Testis (tissue), 2 donors: ENCODE measurements around the gene TMEM135.

Source experiments
- CTCF ChIP-seq, 3 experiments: fragments of 450-650 bp in 2 of 3; fragments of 200-600 bp in 1 of 3; sonication (generic) in 1 of 3; IDR thresholded peaks; one replicate each; pipeline ENCODE4 v1.5.1; 2016 to 2019; ENCODE audit warnings: antibody characterized with exemption in 3 of 3, mild to moderate bottlenecking in 2 of 3, moderate library complexity in 1 of 3
- POLR2A ChIP-seq: fragments of 450-650 bp; IDR thresholded peaks from one replicate; pipeline ENCODE4 v1.6.1; 2017; ENCODE audit warnings: antibody characterized with exemption, mild to moderate bottlenecking, moderate library complexity

- TF ChIP-seq CTCF (IDR thresholded peaks at IDR 0.05), result no peak
- TF ChIP-seq POLR2A, result no peak
These were observed 254.9 kb downstream of the TMEM135 start for GRCh38 chr11:87292598-87292997.
